GM19324 (cell line): Measurements from ENCODE around the gene AK9.

Experiments used
- ATAC-seq: cut with Tn5 transposase; IDR thresholded peaks from one replicate; pipeline ENCODE4 v1.9.1; 2021; ENCODE audit warnings: mild to moderate bottlenecking, moderate library complexity; ENCODE audit not compliant: unreplicated experiment, low FRiP score

The AK9 gene

GRCh38 chr6:109485266-109485935 is 205.6 kb downstream of the AK9 start:
- ATAC-seq: no peak

GRCh38 chr6:109484122-109484521 is 206.9 kb downstream of the AK9 start:
- ATAC-seq: no peak

GRCh38 chr6:109483735-109484057 is 207.3 kb downstream of the AK9 start:
- ATAC-seq: no peak

- peak; percentile 91 for ATAC-seq
Observed at GRCh38 chr6:109482905-109483734, 207.9 kb downstream of the AK9 start, which contains the start of gene ZBTB24. ZBTB24 (minus strand) TSS chr6:109483219; CDS start chr6:109482026, 1,193 bp downstream.

GRCh38 chr6:109480993-109481480 is 210.0 kb downstream of the AK9 start:
- ATAC-seq: no peak

- ATAC-seq: no peak
Observed at GRCh38 chr6:109478841-109479624, 212.0 kb downstream of the AK9 start.

- no peak for ATAC-seq
Observed at GRCh38 chr6:109478222-109478805, 212.7 kb downstream of the AK9 start.

- ATAC-seq: no peak
Observed at GRCh38 chr6:109477725-109478124, 213.3 kb downstream of the AK9 start.

GRCh38 chr6:109477184-109477583 is 213.8 kb downstream of the AK9 start:
- ATAC-seq: no peak

GRCh38 chr6:109475625-109476024 is 215.4 kb downstream of the AK9 start:
- no peak for ATAC-seq

GRCh38 chr6:109474995-109475394 is 216.0 kb downstream of the AK9 start:
- no peak for ATAC-seq

- no peak for ATAC-seq
Observed at GRCh38 chr6:109473120-109473519, 217.9 kb downstream of the AK9 start.

- no peak for ATAC-seq
Observed at GRCh38 chr6:109472132-109472995, 218.6 kb downstream of the AK9 start.

- no peak for ATAC-seq
Observed at GRCh38 chr6:109471105-109471810, 219.7 kb downstream of the AK9 start.

GRCh38 chr6:109469591-109470189 is 221.3 kb downstream of the AK9 start:
- no peak for ATAC-seq

GRCh38 chr6:109467696-109468095 is 223.3 kb downstream of the AK9 start:
- no peak for ATAC-seq

GRCh38 chr6:109466212-109466923 is 224.6 kb downstream of the AK9 start:
- no peak for ATAC-seq

GRCh38 chr6:109465772-109466171 is 225.2 kb downstream of the AK9 start:
- ATAC-seq: no peak
